ENCODE results near the gene FUT1. TPM values are rescaled to one million over a fixed set of nuclear protein-coding genes. Genes with fewer than 3 reads are reported as not detected.

The FUT1 gene
- total and polyA plus RNA-seq, 9 of the 15 experiments (the other 6 are each of a cell fraction or from before 2014, with no cell fraction given): 2.3 to 18.5 (median 8.8) TPM

DNA sequence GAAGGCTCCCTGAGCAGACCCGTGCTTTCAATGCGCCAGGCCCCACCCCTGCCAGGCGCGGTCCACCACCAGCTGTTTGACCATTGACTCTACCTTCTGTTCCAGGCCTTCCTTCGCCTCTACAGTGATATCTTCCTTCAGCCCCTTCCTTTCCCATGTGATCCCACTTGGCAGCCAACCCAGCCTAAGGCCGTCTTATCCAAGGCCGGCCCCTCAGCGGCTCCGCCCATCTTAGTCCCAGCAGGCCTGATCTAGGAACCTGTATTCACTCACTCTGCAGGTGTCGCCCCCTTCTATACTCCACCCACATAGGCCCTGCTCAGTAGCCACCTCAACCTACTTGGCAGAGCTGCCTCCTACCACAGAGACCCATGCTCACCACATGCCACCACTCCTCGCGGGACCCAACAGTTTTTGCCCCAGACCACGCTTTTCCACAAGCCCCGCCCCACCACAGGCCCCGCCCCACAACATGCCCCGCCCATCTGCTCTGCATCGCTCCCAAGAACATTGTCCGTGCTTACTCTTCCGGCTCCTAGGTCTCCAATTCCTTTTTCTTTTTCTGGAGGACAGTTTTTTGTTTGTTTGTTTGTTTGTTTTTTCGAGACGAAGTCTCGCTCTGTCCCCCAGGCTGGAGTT lies 15.0 kb downstream of the FUT1 start (continued):
- TF ChIP-seq, protein P1, sequence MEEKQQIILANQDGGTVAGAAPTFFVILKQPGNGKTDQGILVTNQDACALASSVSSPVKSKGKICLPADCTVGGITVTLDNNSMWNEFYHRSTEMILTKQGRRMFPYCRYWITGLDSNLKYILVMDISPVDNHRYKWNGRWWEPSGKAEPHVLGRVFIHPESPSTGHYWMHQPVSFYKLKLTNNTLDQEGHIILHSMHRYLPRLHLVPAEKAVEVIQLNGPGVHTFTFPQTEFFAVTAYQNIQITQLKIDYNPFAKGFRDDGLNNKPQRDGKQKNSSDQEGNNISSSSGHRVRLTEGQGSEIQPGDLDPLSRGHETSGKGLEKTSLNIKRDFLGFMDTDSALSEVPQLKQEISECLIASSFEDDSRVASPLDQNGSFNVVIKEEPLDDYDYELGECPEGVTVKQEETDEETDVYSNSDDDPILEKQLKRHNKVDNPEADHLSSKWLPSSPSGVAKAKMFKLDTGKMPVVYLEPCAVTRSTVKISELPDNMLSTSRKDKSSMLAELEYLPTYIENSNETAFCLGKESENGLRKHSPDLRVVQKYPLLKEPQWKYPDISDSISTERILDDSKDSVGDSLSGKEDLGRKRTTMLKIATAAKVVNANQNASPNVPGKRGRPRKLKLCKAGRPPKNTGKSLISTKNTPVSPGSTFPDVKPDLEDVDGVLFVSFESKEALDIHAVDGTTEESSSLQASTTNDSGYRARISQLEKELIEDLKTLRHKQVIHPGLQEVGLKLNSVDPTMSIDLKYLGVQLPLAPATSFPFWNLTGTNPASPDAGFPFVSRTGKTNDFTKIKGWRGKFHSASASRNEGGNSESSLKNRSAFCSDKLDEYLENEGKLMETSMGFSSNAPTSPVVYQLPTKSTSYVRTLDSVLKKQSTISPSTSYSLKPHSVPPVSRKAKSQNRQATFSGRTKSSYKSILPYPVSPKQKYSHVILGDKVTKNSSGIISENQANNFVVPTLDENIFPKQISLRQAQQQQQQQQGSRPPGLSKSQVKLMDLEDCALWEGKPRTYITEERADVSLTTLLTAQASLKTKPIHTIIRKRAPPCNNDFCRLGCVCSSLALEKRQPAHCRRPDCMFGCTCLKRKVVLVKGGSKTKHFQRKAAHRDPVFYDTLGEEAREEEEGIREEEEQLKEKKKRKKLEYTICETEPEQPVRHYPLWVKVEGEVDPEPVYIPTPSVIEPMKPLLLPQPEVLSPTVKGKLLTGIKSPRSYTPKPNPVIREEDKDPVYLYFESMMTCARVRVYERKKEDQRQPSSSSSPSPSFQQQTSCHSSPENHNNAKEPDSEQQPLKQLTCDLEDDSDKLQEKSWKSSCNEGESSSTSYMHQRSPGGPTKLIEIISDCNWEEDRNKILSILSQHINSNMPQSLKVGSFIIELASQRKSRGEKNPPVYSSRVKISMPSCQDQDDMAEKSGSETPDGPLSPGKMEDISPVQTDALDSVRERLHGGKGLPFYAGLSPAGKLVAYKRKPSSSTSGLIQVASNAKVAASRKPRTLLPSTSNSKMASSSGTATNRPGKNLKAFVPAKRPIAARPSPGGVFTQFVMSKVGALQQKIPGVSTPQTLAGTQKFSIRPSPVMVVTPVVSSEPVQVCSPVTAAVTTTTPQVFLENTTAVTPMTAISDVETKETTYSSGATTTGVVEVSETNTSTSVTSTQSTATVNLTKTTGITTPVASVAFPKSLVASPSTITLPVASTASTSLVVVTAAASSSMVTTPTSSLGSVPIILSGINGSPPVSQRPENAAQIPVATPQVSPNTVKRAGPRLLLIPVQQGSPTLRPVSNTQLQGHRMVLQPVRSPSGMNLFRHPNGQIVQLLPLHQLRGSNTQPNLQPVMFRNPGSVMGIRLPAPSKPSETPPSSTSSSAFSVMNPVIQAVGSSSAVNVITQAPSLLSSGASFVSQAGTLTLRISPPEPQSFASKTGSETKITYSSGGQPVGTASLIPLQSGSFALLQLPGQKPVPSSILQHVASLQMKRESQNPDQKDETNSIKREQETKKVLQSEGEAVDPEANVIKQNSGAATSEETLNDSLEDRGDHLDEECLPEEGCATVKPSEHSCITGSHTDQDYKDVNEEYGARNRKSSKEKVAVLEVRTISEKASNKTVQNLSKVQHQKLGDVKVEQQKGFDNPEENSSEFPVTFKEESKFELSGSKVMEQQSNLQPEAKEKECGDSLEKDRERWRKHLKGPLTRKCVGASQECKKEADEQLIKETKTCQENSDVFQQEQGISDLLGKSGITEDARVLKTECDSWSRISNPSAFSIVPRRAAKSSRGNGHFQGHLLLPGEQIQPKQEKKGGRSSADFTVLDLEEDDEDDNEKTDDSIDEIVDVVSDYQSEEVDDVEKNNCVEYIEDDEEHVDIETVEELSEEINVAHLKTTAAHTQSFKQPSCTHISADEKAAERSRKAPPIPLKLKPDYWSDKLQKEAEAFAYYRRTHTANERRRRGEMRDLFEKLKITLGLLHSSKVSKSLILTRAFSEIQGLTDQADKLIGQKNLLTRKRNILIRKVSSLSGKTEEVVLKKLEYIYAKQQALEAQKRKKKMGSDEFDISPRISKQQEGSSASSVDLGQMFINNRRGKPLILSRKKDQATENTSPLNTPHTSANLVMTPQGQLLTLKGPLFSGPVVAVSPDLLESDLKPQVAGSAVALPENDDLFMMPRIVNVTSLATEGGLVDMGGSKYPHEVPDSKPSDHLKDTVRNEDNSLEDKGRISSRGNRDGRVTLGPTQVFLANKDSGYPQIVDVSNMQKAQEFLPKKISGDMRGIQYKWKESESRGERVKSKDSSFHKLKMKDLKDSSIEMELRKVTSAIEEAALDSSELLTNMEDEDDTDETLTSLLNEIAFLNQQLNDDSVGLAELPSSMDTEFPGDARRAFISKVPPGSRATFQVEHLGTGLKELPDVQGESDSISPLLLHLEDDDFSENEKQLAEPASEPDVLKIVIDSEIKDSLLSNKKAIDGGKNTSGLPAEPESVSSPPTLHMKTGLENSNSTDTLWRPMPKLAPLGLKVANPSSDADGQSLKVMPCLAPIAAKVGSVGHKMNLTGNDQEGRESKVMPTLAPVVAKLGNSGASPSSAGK (IDR thresholded peaks at IDR 0.05): peak; percentile 60
- TF ChIP-seq ERF (CRISPR knock-in tag; IDR thresholded peaks at IDR 0.05): no peak
- peak; percentile 73 for TF ChIP-seq SP1 (CRISPR knock-in tag; IDR thresholded peaks at IDR 0.05)
- TF ChIP-seq ARID4B (CRISPR knock-in tag; IDR thresholded peaks at IDR 0.05): 0 out of 2 replicates have a peak, but pooled peaks have one; percentile 37
- TF ChIP-seq ZFP91 (CRISPR knock-in tag; IDR thresholded peaks at IDR 0.05): no peak
- TF ChIP-seq, protein P2, sequence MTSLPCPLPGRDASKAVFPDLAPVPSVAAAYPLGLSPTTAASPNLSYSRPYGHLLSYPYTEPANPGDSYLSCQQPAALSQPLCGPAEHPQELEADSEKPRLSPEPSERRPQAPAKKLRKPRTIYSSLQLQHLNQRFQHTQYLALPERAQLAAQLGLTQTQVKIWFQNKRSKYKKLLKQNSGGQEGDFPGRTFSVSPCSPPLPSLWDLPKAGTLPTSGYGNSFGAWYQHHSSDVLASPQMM (CRISPR knock-in tag; IDR thresholded peaks at IDR 0.05): no peak
- TF ChIP-seq TCF7L2 (IDR thresholded peaks at IDR 0.05; ENCODE audit: low read depth, low read length): no peak
- no peak for TF ChIP-seq NR4A1 (CRISPR knock-in tag; IDR thresholded peaks at IDR 0.05)
- no peak for TF ChIP-seq NR4A1 (tag; IDR thresholded peaks at IDR 0.05)

Data from K562 (cell line).